Astrocyte of the spinal cord (primary cell): Measurements from ENCODE around the gene PCLO.
A peak's percentile ranks its signal among the peaks of the same experiment; 100 is the strongest.

Experiments used
- DNase-seq: peaks from one replicate; pipeline ENCODE4 v3.0.0; 2011; ENCODE audit warnings: low read depth, low spot score
- H3K4me3 ChIP-seq: 2 replicates; pipeline ENCODE4 v1.5.1; 2011; ENCODE audit warnings: low read depth, mild to moderate bottlenecking, low read length, moderate library complexity
- in situ Hi-C: cut with HindIII; loops from 2 replicates; pipeline ENCODE4 v1.10.0; 2017; ENCODE audit warnings: low sequenced_read_pairs
- TF ChIP-seq, protein P1 (sequence below): IDR thresholded peaks from 2 replicates; pipeline ENCODE4 v1.5.1; 2012; ENCODE audit warnings: low read depth, mild to moderate bottlenecking, low read length, inconsistent platforms

The PCLO gene

DNA sequence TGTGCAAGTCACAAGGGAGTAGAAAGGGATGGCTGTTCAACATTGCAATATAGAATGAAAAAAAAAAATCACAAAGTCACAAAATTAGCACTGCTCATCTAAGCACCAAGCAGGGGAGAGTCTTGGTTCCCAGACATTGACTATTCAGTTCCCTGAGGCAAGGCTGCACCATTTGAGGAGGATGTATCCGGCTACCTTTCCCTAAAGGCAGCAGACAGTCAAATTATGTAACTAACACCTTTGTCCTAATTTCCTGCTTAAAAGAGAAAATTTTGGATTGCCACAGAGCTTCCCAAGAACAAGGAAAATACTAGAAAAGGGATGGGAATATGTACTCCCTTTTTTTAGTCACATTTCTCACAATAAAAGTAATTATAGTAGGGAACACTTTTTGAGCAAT is 148.1 kb downstream of the PCLO start:
- no peak overlapping the region for H3K4me3 ChIP-seq
- DNase-seq = no peak
- TF ChIP-seq, protein P1, sequence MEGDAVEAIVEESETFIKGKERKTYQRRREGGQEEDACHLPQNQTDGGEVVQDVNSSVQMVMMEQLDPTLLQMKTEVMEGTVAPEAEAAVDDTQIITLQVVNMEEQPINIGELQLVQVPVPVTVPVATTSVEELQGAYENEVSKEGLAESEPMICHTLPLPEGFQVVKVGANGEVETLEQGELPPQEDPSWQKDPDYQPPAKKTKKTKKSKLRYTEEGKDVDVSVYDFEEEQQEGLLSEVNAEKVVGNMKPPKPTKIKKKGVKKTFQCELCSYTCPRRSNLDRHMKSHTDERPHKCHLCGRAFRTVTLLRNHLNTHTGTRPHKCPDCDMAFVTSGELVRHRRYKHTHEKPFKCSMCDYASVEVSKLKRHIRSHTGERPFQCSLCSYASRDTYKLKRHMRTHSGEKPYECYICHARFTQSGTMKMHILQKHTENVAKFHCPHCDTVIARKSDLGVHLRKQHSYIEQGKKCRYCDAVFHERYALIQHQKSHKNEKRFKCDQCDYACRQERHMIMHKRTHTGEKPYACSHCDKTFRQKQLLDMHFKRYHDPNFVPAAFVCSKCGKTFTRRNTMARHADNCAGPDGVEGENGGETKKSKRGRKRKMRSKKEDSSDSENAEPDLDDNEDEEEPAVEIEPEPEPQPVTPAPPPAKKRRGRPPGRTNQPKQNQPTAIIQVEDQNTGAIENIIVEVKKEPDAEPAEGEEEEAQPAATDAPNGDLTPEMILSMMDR = no peak
- in situ Hi-C loops = no loop called here

GRCh38 chr7:83011954-83012353 is 150.7 kb downstream of the PCLO start:
- TF ChIP-seq, protein P1 = no peak
- in situ Hi-C loops = no loop called here
- DNase-seq = no peak
- no peak overlapping the region for H3K4me3 ChIP-seq

DNA sequence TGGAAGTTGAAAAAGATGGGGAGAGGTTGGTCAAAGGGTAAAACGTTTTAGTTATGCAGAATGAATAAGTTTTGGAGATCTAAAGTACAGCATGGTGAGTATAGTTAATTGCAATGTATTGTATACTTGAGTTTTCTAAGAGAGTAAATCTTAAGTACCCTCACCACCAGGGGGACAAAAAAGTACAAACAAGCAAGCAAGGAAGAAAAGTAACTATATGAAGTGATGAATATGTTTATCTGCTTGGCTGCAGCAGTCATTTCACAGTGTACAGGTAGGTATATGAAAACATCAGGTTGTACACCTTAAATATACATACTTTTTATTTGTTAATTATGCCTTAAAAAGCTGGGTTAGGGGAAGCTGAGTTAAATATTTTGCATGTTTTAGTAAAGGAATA is 157.3 kb downstream of the PCLO start:
- DNase-seq = peak; percentile 14
- in situ Hi-C loops = no loop called here
- H3K4me3 ChIP-seq = no peak overlapping the region
- TF ChIP-seq, protein P1 = no peak

- in situ Hi-C loops = no loop called here
- TF ChIP-seq, protein P1 = no peak
Measured at GRCh38 chr7:83001362-83002040, 161.2 kb downstream of the PCLO start.

DNA sequence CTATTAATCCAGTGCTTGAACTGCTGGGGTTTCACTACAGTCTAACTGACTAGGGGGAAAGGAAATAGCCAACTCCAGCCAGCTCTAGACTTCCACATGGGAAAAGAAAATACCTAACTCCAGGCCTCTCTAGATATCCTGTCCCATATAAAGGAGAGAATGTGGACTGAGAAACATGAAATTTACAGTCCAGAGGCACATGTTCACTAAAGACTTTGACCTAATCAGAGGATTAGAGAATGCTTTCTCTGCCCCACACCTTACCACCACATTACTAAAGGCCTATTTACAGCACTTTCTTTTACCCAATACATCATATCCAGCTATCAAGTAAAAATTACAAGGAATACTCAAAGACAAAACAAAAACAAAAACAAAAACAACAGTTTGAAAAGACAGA is 164.2 kb downstream of the PCLO start:
- TF ChIP-seq, protein P1 = no peak
- H3K4me3 ChIP-seq = no peak overlapping the region
- in situ Hi-C loops = no loop called here
- DNase-seq = no peak

More at GRCh38 chr7:83001362-83002040, 161.2 kb downstream of the PCLO start:
- no peak overlapping the region for H3K4me3 ChIP-seq
- DNase-seq = peak; percentile 33

- in situ Hi-C loops = no loop called here
- TF ChIP-seq, protein P1 = no peak
- H3K4me3 ChIP-seq = no peak overlapping the region
- DNase-seq = no peak
Measured at GRCh38 chr7:82985144-82985802, 177.4 kb downstream of the PCLO start.
